NCI-H1436 (cell line): ENCODE results near the gene DES.
"Not testable (repeated sequence)": the region's sequence is repeated elsewhere in the genome, so short reads cannot be mapped to it uniquely, and the experiment has no call there.

Experiments
- DNase-seq: peaks from one replicate; lab custom pipeline; 2025; lab: John Stamatoyannopoulos, UW

Gene DES

GRCh38 chr2:219418155-219419011 is at the start of gene DES:
TSS of gene DES (plus strand) at chr2:219418377. CDS start at chr2:219418463, 86 bp downstream.
- DNase-seq = no peak

DNA sequence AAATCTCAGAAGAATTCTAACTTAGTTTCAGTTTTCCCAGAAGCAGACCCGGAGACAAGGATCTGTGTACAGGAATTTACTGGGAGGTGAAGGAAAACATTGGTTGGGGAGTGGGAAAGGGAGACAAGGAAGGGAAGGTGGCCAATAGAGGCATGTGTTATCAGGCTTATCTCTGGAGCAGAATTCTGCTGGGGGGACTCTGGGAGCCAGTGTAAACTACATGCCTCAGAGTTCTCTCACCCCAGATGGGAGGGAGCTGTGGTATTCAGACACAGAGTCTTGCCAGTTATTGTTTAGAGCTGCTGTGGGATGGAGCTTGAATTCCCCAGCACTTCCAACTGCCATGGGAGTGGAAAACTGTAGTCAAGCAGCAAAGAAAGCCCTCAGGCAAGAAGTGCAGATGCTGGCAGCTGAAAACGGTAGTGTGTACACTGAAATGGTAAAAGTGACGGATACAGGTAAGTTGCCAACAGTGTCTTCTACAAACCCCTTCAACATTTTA is 49.4 kb upstream of the DES start:
- no peak for DNase-seq

- no peak for DNase-seq
These were observed 48.7 kb upstream of the DES start for GRCh38 chr2:219369447-219369861.

DNA sequence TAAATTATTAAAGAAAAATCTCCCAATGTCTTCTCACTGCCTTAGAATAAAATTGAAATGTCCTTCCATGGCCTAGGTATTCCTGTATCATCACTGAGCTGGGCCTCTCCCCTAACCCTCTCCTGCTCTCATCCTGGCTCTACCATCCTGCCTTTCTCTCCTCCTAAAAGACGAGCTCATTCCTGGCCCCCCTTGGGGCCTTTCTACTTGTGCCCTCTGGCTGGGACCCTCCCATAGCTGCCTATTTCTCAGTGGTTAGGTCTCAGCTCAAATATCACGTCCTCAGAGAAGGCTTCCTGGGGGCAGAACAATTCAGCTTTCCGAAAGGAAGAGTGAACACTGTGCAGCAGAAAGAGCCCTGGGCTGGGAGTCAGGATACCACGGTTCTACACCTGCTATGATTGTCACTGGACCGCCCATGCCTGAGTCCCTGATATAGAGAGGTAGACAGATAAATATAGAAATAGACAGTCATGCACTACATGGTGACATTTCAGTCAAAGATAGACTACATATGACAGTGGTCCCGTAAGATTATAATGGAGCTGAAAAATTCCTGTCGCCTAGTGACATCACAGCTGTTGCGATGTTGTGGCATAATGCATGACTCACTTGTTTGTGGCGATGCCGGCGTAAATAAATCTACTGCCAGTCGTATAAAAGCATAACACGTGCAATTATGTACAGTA is 39.9 kb upstream of the DES start:
- DNase-seq = no peak

GRCh38 chr2:219380926-219381325 is 37.3 kb upstream of the DES start:
- no peak for DNase-seq

- no peak for DNase-seq
These were observed 36.7 kb upstream of the DES start for GRCh38 chr2:219381448-219381847.

DNA sequence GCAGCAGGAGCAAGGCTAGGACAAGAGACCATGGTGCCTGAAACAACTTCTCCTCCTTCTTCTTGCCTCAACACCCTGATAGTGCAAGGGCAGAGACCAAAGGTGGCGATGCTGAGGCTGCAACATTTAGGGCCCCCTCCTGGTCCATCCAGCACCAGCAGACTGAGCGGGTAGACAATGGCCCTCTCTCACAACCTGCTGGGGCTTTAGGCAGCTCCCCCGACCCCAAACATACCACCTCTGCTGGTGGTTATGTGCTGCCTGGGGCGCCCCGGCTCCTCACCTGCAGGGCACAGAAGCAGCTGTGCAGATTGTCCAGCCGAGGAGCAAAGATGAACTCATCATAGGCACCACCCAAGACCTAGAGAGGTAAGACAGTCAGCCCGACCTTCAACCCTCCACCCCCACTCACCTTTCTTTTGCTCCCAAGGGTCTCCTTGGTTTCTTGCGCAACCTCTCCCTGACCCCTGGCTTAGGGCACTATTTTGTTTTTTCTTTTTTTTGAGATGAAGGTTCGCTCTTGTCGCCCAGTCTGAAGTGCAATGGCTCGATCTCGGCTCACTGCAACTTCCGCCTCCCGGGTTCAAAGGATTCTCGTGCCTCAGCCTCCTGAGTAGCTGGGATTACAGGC is 34.0 kb upstream of the DES start:
- DNase-seq = no peak

GRCh38 chr2:219384859-219385258 is 33.3 kb upstream of the DES start:
- DNase-seq = no peak

GRCh38 chr2:219385958-219386520 is 32.1 kb upstream of the DES start:
- no peak for DNase-seq

GRCh38 chr2:219386532-219387280 is 31.5 kb upstream of the DES start:
- no peak for DNase-seq

DNA sequence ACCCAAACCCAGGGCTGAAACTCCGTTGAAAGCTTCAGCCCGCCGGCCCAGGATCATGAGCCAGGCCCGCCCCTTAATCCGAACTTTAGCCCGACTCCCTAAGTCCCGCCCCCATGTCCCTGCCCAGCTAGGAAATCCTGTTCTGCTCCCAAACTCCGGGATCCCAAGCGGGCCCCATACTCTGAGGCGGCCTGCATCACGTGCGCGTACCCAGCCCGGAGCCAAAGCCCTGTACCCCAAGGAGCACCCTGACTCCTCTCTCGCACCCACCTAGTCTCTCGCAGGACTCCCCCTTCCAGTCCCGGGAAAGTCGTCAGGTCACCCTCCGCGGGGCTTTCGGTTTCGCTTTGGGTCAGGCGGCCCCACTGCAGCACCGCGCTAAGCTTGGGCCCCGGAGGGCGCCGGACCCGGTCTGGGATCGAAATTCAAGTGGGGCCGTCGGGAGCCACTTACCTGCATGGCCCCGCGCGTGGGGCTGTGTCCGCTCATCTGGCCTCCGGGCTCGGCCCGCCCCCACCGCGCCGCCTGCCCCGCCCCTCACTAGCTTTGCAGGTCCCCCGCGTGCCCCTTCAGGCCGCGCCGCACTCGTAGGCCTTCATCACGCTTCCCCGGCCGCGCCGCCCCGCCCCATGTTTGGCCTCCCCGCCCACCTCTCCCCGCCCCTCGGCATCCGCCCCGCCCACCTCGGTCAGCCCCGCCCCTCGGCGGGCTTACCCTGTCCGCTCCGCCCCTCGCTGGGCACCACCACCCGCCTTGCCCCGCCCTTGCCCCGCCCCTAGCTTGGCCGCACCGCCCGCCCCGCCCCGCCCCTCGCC is 30.7 kb upstream of the DES start, which contains the start of gene DNPEP:
Gene DNPEP (minus strand): TSS at position 607 of the 815 bp plus-strand sequence. CDS start 118 bp downstream, at position 489.
- no peak for DNase-seq

DNA sequence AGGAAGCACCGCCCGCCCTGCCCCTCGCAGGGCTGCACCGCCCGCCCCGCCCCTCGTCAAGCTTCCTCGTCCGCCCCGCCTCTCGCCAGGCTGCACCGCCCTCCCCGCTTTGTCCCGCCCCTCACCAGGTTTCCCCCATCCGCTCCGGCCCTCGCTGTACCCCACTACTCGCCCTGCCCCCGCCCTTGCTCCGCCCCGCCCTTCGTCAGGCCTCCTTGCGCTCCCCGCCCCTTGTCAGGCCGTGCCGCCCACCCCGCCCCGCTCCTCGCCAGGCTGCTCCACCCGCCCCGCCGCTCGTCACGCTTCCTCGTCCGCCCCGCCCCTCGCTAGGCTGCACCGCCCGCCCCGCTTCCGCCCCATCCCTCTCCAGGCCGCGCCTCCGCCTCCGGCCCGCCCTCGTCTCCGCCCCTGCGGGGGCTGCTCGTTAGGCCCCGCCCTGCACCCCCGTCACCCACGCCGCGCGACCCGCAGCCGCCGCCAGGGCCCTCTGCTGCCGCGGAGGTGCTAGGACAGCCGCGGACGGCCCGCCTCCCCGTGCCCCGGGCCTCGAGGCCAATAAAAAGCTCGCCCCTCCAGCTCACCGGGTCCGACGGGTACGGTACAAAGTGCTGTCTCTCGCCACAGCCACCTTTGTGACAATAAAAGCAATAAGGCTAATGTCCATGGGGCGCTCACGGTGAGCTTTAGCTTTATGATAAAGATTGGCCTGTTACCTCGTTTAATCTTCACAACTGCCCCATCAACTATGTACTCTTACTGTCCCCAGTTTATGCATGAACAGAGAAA is 29.9 kb upstream of the DES start:
- peak; percentile 93 for DNase-seq

- DNase-seq = no peak
These were observed 29.3 kb upstream of the DES start for GRCh38 chr2:219388907-219389156.

DNA sequence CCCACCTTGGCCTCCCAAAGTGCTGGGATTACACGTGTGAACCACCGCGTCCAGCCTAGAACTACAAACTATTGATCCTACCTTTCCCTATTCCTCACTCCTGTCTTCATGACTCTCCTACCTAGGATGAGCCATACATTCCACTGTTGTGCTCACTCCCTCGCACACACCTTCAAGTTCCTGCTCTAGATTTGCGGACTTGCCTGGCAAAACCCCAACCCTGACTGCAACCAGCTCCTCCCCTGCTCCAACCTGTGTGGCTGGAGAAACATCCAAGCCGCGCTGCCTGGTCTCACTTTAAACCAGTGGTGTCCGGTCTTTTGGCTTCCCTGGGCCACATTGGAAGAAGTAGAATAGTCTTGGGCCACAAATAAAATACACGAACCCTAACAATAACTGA is 25.4 kb upstream of the DES start:
- no peak for DNase-seq

GRCh38 chr2:219395056-219395455 is 23.1 kb upstream of the DES start:
- DNase-seq = not testable (repeated sequence)

DNA sequence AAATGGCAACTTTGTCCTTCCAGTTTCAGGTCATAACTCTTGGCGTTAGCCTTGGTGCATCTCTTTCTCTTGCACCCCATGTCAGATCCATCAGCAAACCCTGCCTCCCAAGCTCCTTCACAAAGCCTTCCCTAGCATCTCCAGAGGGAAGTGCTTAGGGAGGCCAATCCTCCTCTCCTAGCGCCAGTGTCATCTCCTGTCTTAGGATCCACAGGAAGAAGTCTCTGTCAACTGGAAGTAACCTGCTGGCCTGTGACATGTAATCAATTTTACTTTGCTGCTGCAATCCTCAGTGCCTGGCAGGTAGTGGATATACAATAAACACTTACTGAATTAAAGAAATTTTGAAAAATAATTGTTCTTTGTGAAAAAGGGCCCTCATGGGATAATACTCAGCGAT is 22.6 kb upstream of the DES start:
- no peak for DNase-seq

- DNase-seq = no peak
These were observed 21.2 kb upstream of the DES start for GRCh38 chr2:219396863-219397457.

GRCh38 chr2:219398721-219399363 is 19.3 kb upstream of the DES start:
- no peak for DNase-seq
